Mucosa of descending colon (tissue), 3 donors: ENCODE measurements around the gene PEX16. TPM values are rescaled to one million over a fixed set of nuclear protein-coding genes. Genes with fewer than 3 reads are reported as not detected.

ENCODE experiments used
- ATAC-seq: fragments of 200-7000 bp; cut with Tn5 transposase; one replicate; pipeline ENCODE4 v1.9.1; 2020; ENCODE audit warnings: mild to moderate bottlenecking, moderate library complexity
- DNase-seq, 3 donors: peaks; one replicate each; pipeline ENCODE4 v3.0.0-alpha.2; 2020
- H3K36me3 ChIP-seq: fragments of 200-600 bp; one replicate; pipeline ENCODE4 v1.8.0; 2021; ENCODE audit warnings: low read depth, mild to moderate bottlenecking
- H3K4me1 ChIP-seq: fragments of 200-600 bp; one replicate; pipeline ENCODE4 v1.8.0; 2021; ENCODE audit warnings: low read depth, mild to moderate bottlenecking
- H3K4me3 ChIP-seq: fragments of 200-600 bp; one replicate; pipeline ENCODE4 v1.8.0; 2021; ENCODE audit warnings: mild to moderate bottlenecking
- H3K9me3 ChIP-seq: fragments of 200-600 bp; one replicate; pipeline ENCODE4 v1.8.0; 2021; ENCODE audit warnings: mild to moderate bottlenecking
- intact Hi-C, 2 donors: fragments of 100-400 bp; cut with DNase I in 1 of 2; cut with micrococcal nuclease in 1 of 2; formaldehyde crosslinking; loops; one replicate each; pipeline versions ENCODE4 v1.11.0 to v1.11.1; 2022; cut with DNase I, micrococcal nuclease
- total RNA-seq, 3 donors: library from RNA; stranded (reverse); fragmentation: NEBNext Ultra II Directional in 2 of 3; extraction: Animal tissue kit (Norgen Biotek cat#: 25700) in 2 of 3; gene quantifications; one replicate each; pipeline versions ENCODE4 v1.2.1 to v1.2.4, GENCODE V29; 2021 to 2023
- TF ChIP-seq, protein P1 (sequence below): fragments of 200-600 bp; IDR thresholded peaks from one replicate; pipeline ENCODE4 v1.8.0; 2022; ENCODE audit warnings: antibody characterized with exemption, mild to moderate bottlenecking
- donor health status: DM: no; HTN: no; CAD: no; lungs with moderate emphysema.
- donor health status: DM: no; HTN: no; CAD: no.
- donor health status: DM: no; HTN: yes; CAD: no.

The PEX16 gene
- total RNA-seq, 3 donors from 2014 or later: 34.9 to 49.1 (median 39.7) TPM

DNA sequence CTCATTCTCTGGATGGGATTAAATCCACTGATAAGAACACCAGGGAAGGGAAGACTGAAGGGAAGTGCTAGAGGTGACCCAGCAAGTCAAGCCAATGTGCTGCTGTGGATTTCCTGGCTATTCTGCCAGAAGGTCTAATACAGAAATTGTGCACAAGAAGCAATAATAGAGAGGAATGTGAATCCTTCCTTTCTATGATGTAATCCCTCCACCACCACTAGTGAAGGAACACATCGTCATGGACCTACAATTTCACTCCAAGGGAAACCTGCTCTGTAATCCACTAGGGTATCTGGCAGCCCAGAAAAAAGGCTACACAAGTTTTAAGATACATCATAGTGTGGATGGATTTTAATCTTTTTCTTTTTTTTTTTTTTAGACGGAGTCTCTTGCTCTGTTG lies 22.2 kb upstream of the PEX16 start:
- no peaks in the 10 kb centered on the region for H3K9me3 ChIP-seq
- ATAC-seq (no peak), DNase-seq (no peak)
- no peaks in the 10 kb centered on the region for H3K36me3 ChIP-seq
- no peak overlapping the region for H3K4me3 ChIP-seq
- TF ChIP-seq, protein P1, sequence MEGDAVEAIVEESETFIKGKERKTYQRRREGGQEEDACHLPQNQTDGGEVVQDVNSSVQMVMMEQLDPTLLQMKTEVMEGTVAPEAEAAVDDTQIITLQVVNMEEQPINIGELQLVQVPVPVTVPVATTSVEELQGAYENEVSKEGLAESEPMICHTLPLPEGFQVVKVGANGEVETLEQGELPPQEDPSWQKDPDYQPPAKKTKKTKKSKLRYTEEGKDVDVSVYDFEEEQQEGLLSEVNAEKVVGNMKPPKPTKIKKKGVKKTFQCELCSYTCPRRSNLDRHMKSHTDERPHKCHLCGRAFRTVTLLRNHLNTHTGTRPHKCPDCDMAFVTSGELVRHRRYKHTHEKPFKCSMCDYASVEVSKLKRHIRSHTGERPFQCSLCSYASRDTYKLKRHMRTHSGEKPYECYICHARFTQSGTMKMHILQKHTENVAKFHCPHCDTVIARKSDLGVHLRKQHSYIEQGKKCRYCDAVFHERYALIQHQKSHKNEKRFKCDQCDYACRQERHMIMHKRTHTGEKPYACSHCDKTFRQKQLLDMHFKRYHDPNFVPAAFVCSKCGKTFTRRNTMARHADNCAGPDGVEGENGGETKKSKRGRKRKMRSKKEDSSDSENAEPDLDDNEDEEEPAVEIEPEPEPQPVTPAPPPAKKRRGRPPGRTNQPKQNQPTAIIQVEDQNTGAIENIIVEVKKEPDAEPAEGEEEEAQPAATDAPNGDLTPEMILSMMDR: no peak
- intact Hi-C loops: no loop called here
- H3K4me1 ChIP-seq: no peaks in the 10 kb centered on the region

DNA sequence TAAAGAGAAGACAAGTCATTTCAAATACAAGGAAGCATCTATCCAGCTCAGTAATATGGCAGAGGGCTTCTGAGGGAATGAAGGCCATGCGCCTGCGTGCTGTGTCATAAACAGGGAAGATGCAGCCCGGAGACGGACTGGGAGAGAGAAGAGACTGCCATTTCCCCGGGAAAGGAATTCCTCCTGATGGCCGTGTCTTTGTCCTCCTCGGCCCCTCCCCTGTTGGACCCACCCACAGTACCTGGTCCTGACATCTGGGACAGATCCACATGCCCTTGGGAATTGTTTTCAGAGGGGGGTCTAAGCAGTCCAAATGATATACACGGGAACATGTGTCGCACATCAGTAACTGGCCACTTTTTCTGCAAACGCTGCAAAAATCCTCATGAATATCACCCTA lies 20.2 kb upstream of the PEX16 start:
- Histone ChIP-seq H3K4me3 (no peak overlapping the region), H3K9me3 (no peaks in the 10 kb centered on the region), H3K36me3 (no peaks in the 10 kb centered on the region), H3K4me1 (no peaks in the 10 kb centered on the region)
- intact Hi-C loops: no loop called here
- TF ChIP-seq, protein P1: no peak
- no peak for ATAC-seq
- no peak for DNase-seq

DNA sequence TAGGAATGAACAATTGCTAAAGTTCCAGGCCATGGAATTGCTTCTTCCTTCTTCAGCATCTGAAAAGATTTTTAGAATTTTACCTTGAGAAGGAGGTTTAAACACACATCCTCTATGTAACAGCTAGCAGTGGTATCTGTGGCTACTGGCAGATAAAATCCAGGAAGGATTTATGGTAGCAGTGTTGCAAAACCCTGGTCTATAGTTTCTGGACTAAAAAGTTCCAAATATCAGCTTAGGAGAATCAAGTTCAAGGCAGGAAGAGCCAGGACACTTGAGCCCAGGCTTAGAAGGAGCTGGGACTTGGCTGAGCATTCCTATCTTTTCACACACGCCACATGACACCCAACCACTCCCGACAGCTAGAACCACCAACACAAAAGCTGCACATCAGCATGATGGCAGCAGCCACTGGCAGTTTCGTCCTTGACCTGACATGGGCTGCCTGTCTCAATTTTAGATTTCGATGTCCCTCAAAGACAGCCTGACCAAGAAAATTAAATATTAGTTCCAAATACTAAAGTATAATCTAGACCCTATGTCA lies 18.9 kb upstream of the PEX16 start:
- TF ChIP-seq, protein P1: no peak
- intact Hi-C loops: no loop called here
- DNase-seq (no peak), ATAC-seq (no peak)
- no peaks in the 10 kb centered on the region for H3K9me3 ChIP-seq
- H3K36me3 ChIP-seq: no peaks in the 10 kb centered on the region
- H3K4me3 ChIP-seq: no peak overlapping the region
- H3K4me1 ChIP-seq: no peaks in the 10 kb centered on the region

DNA sequence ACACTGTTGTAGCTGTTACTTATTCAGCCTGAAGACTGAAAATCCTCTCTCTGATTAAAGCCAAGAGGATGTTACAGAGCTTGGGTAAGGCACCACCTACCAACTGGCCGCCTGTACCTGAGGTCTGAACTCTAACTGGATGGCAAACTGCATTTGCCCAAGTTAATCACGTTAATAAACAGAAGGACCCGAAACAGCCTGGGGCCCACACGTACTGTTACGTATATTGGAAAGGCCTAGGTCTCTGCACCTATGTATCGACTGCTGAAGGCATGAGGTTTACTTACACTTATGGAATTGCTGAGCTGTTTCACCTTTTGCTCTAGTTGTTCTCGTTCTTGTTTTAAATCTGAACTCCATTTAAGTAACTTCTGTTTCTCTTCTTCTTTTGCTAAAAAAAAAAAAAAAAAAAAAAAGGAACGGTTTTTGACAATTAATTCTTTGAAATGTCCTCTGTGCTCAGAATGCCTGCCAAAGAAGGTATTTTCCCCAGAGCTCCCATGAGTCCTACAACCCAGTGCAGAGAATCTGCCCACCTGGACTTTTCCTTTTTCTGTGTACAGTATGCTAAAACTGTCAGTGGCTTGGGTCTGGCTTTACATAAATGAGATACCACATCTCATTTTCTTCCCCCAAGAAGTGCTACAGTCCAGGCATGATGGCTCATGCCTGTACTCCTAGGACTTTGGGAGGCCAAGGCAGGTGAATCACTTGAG lies 17.8 kb upstream of the PEX16 start:
- DNase-seq (no peak), ATAC-seq (no peak)
- Histone ChIP-seq H3K4me1 (no peaks in the 10 kb centered on the region), H3K36me3 (no peaks in the 10 kb centered on the region), H3K9me3 (no peaks in the 10 kb centered on the region), H3K4me3 (no peak overlapping the region)
- intact Hi-C loops: no loop called here
- TF ChIP-seq, protein P1: no peak

DNA sequence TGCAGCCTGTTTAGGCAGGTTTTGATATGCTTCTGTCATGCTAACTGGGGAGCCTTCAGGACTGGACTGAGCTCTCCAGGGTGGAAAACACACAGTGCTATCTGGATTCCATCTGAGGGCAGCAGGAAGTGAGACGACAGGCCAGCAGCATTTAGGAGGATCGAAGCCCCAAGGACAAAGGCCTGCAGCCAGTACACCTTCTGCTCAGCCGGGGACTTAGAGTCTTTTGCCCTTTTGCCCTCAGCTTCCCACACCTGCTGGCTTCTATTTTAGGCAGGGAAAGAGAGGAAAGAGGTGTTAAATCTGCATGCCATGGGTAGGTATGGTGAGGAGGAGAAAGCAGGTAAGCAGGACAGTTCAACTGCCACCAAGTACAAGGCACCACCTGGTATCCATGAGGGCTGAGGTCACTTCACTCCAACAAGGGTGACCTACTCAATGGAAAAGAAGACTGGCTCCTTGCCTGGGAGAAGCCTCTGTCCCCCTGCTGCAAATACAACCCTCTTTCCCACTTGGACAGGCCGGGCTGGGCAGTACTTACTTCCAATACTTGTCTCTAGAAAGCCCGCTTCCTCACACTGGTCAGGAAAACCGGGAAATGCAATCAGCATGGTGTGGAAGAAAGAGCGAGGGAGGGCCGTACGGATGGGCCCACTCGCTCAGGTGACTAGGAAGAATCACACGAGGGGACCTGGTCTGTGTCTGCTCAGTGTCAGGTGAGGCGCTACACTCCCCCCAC lies 17.1 kb upstream of the PEX16 start:
- intact Hi-C loops: no loop called here

More for the DNA sequence above, 17.1 kb upstream of the PEX16 start:
- DNase-seq (no peak), ATAC-seq (no peak)
- no peaks in the 10 kb centered on the region for H3K36me3 ChIP-seq
- TF ChIP-seq, protein P1: no peak
- no peaks in the 10 kb centered on the region for H3K9me3 ChIP-seq
- peaks cover 4% of the 10 kb centered on the region for H3K4me1 ChIP-seq
- no peak overlapping the region for H3K4me3 ChIP-seq
